ENCODE data around the gene MRPL32. TPM values are rescaled to one million over a fixed set of nuclear protein-coding genes. Genes with fewer than 3 reads are reported as not detected.

MRPL32 gene
- total RNA-seq, 3 donors from 2014 or later (not counting 1 experiment from before 2014, with no cell fraction given): 22.5 to 36.9 (median 32.6) TPM

- no peaks in the 10 kb centered on the region for H3K9me3 ChIP-seq (ENCODE audit: control insufficient read depth, insufficient read depth, low read length)
- Mint-ChIP-seq H3K27me3 (ENCODE audit: low read depth in 2 of 2) (no peaks in the 10 kb centered on the region), H3K36me3 (peaks cover 12% of the 10 kb centered on the region), H3K27ac (peak overlapping the region; percentile 98 to 99), H3K9me3 (no peaks in the 10 kb centered on the region), H3K4me1 (peaks cover 36 to 48% of the 10 kb centered on the region in 2 donors), H3K4me3 (peak overlapping the region; percentile 100)
- intact Hi-C loops (cut with micrococcal nuclease): loop anchor here (1.0 kb wide), 1 partner anchor 22 kb away; no protein-coding TSS in a partner anchor
- peaks cover 20% of the 10 kb centered on the region for H3K36me3 ChIP-seq (ENCODE audit: control insufficient read depth, insufficient read depth, low read length)
- WGBS (ENCODE audit: insufficient coverage): 4% methylated on average over 15 of the region's 17 CpGs
- H3K27ac ChIP-seq (ENCODE audit: low read length): no peak overlapping the region
- peak in 1 of 2 donors; percentile 25 for DNase-seq
- peaks cover 16% of the 10 kb centered on the region for H3K4me1 ChIP-seq (ENCODE audit: control insufficient read depth, insufficient read depth, low read length)
- ATAC-seq: no peak
- no peaks in the 10 kb centered on the region for H3K27me3 ChIP-seq (ENCODE audit: control insufficient read depth, insufficient read depth, low read length)
- peak overlapping the region; percentile 88 for H3K4me3 ChIP-seq (ENCODE audit: low read length)
- TF ChIP-seq CTCF (IDR thresholded peaks at IDR 0.05): no peak
Measured at GRCh38 chr7:42932811-42933591, 825 bp downstream of the MRPL32 start.

- WGBS (ENCODE audit: insufficient coverage): 87% methylated on average over 3 of the region's 3 CpGs
- H3K9me3 Mint-ChIP-seq: no peaks in the 10 kb centered on the region
- TF ChIP-seq CTCF (IDR thresholded peaks at IDR 0.05): no peak
- Histone ChIP-seq H3K36me3 (ENCODE audit: control insufficient read depth, insufficient read depth, low read length) (peaks cover 28% of the 10 kb centered on the region), H3K9me3 (ENCODE audit: control insufficient read depth, insufficient read depth, low read length) (no peaks in the 10 kb centered on the region), H3K4me1 (ENCODE audit: control insufficient read depth, insufficient read depth, low read length) (peaks cover 16% of the 10 kb centered on the region), H3K4me3 (ENCODE audit: low read length) (no peak overlapping the region), H3K27me3 (ENCODE audit: control insufficient read depth, insufficient read depth, low read length) (no peaks in the 10 kb centered on the region), H3K27ac (ENCODE audit: low read length) (no peak overlapping the region)
- peak overlapping the region; percentile 10 for H3K4me3 Mint-ChIP-seq
- peaks cover 27 to 40% of the 10 kb centered on the region in 2 donors for H3K4me1 Mint-ChIP-seq
- DNase-seq (no peak), ATAC-seq (no peak)
- intact Hi-C loops (cut with micrococcal nuclease): no loop called here
- H3K27ac Mint-ChIP-seq: no peak overlapping the region
- no peaks in the 10 kb centered on the region for H3K27me3 Mint-ChIP-seq (ENCODE audit: low read depth in 2 of 2)
- peaks cover 12% of the 10 kb centered on the region for H3K36me3 Mint-ChIP-seq
Measured at GRCh38 chr7:42934291-42934690, 2.1 kb downstream of the MRPL32 start.

GRCh38 chr7:42935861-42936260, 3.7 kb downstream of the MRPL32 start:
- intact Hi-C loops (cut with micrococcal nuclease): no loop called here
- H3K27ac ChIP-seq (ENCODE audit: low read length): no peak overlapping the region
- TF ChIP-seq CTCF (IDR thresholded peaks at IDR 0.05): no peak
- Mint-ChIP-seq H3K4me3 (no peak overlapping the region), H3K4me1 (peaks cover 19 to 28% of the 10 kb centered on the region in 2 donors), H3K27ac (no peak overlapping the region), H3K9me3 (no peaks in the 10 kb centered on the region), H3K27me3 (ENCODE audit: low read depth in 2 of 2) (no peaks in the 10 kb centered on the region), H3K36me3 (peaks cover 12% of the 10 kb centered on the region)
- WGBS (ENCODE audit: insufficient coverage): 100% methylated on average over 4 of the region's 5 CpGs
- no peaks in the 10 kb centered on the region for H3K27me3 ChIP-seq (ENCODE audit: control insufficient read depth, insufficient read depth, low read length)
- no peak overlapping the region for H3K4me3 ChIP-seq (ENCODE audit: low read length)
- no peak for ATAC-seq
- H3K9me3 ChIP-seq (ENCODE audit: control insufficient read depth, insufficient read depth, low read length): no peaks in the 10 kb centered on the region
- peaks cover 8% of the 10 kb centered on the region for H3K4me1 ChIP-seq (ENCODE audit: control insufficient read depth, insufficient read depth, low read length)
- H3K36me3 ChIP-seq (ENCODE audit: control insufficient read depth, insufficient read depth, low read length): peaks cover 33% of the 10 kb centered on the region
- DNase-seq: no peak
